CD14-positive monocyte (primary cell): ENCODE results near the gene OPN1LW. TPM values are rescaled to one million over a fixed set of nuclear protein-coding genes. Genes with fewer than 3 reads are reported as not detected.
A peak's percentile ranks its signal among the peaks of the same experiment; 100 is the strongest.

Source experiments
- DNase-seq, 3 donors: peaks; one replicate each; pipeline ENCODE4 v3.0.0-alpha.2; 2011 to 2022
- H2AFZ ChIP-seq: 2 replicates; pipeline ENCODE4 v1.6.0; 2012; ENCODE audit warnings: mild to moderate bottlenecking, low read depth, low read length, inconsistent platforms; ENCODE audit not compliant: insufficient read depth, poor library complexity, severe bottlenecking
- H3K27ac ChIP-seq, 2 donors: 1 replicate in 1 of 2; 2 replicates in 1 of 2; pipeline ENCODE4 v1.5.1; 2012 to 2013; ENCODE audit warnings: low read length in 2 of 2, control low read depth in 1 of 2, inconsistent platforms in 1 of 2, low read depth in 1 of 2, mild to moderate bottlenecking in 1 of 2
- H3K27me3 ChIP-seq, 2 donors: one replicate each; pipeline versions ENCODE4 v1.6.0 to v1.6.1; 2011 to 2013; ENCODE audit warnings: low read length in 2 of 2; ENCODE audit not compliant: control insufficient read depth in 2 of 2, insufficient read depth in 2 of 2
- H3K36me3 ChIP-seq, 2 donors: replicated peaks in 1 of 2; 1 replicate in 1 of 2; 2 replicates in 1 of 2; pipeline versions ENCODE4 v1.5.1 to v1.6.1; 2012 to 2013; ENCODE audit warnings: low read length in 2 of 2, control low read depth in 1 of 2, inconsistent platforms in 1 of 2, mild to moderate bottlenecking in 1 of 2; ENCODE audit not compliant: insufficient read depth in 2 of 2, control insufficient read depth in 1 of 2
- H3K4me1 ChIP-seq, 2 donors: 1 replicate in 1 of 2; 2 replicates in 1 of 2; pipeline versions ENCODE4 v1.5.1 to v1.6.1; 2012 to 2013; ENCODE audit warnings: low read length in 2 of 2, control low read depth in 1 of 2, inconsistent platforms in 1 of 2, mild to moderate bottlenecking in 1 of 2, moderate library complexity in 1 of 2; ENCODE audit not compliant: insufficient read depth in 2 of 2, control insufficient read depth in 1 of 2
- H3K4me2 ChIP-seq: replicated peaks from 2 replicates; pipeline ENCODE3; 2012; ENCODE audit warnings: low read length, moderate library complexity, mild to moderate bottlenecking; ENCODE audit not compliant: poor library complexity, severe bottlenecking; ENCODE audit errors: extremely low read depth
- H3K4me3 ChIP-seq, 3 experiments: fragments of 200-600 bp in 1 of 3; sonication (generic) in 1 of 3; replicated peaks in 1 of 3; 1 replicate in 2 of 3; 2 replicates in 1 of 3; pipeline ENCODE4 v1.5.1; 2011 to 2013; ENCODE audit warnings: low read length in 3 of 3, mild to moderate bottlenecking in 3 of 3, control low read depth in 2 of 3, low read depth in 2 of 3, inconsistent platforms in 1 of 3, moderate library complexity in 1 of 3
- H3K79me2 ChIP-seq: 2 replicates; pipeline ENCODE4 v1.6.0; 2012; ENCODE audit warnings: mild to moderate bottlenecking, control low read depth, inconsistent platforms, low read length, moderate library complexity; ENCODE audit not compliant: insufficient read depth
- H3K9ac ChIP-seq: 2 replicates; pipeline ENCODE4 v1.6.0; 2017; ENCODE audit warnings: low read length, mild to moderate bottlenecking; ENCODE audit not compliant: insufficient read depth, poor library complexity, severe bottlenecking
- H3K9me3 ChIP-seq, 2 donors: replicated peaks in 1 of 2; 1 replicate in 1 of 2; 2 replicates in 1 of 2; pipeline versions ENCODE4 v1.5.1 to v1.6.1; 2012 to 2013; ENCODE audit warnings: low read length in 2 of 2, control low read depth in 1 of 2; ENCODE audit not compliant: control insufficient read depth in 1 of 2, insufficient read depth in 1 of 2
- H4K20me1 ChIP-seq: 2 replicates; pipeline ENCODE4 v1.6.0; 2012; ENCODE audit warnings: mild to moderate bottlenecking, low read length, control low read depth, moderate library complexity; ENCODE audit not compliant: insufficient read depth
- H3K27ac Mint-ChIP-seq, 7 donors: one replicate each; pipeline ENCODE4 v1.8.0; 2020; ENCODE audit warnings: mild to moderate bottlenecking in 7 of 7, mixed read lengths in 7 of 7, moderate library complexity in 6 of 7, inconsistent platforms in 2 of 7
- H3K27me3 Mint-ChIP-seq, 3 donors: one replicate each; pipeline ENCODE4 v1.8.0; 2021 to 2022; ENCODE audit warnings: low read depth in 3 of 3, mild to moderate bottlenecking in 3 of 3, mixed read lengths in 3 of 3, moderate library complexity in 3 of 3, inconsistent platforms in 1 of 3
- H3K36me3 Mint-ChIP-seq, 2 donors: one replicate each; pipeline ENCODE4 v1.8.0; 2020; ENCODE audit warnings: mixed read lengths in 2 of 2, inconsistent platforms in 1 of 2, mild to moderate bottlenecking in 1 of 2
- H3K4me1 Mint-ChIP-seq: one replicate; pipeline ENCODE4 v1.8.0; 2020; ENCODE audit warnings: mild to moderate bottlenecking, mixed read lengths
- H3K4me3 Mint-ChIP-seq, 2 donors: one replicate each; pipeline ENCODE4 v1.8.0; 2020; ENCODE audit warnings: mild to moderate bottlenecking in 2 of 2, mixed read lengths in 2 of 2, moderate library complexity in 1 of 2
- H3K9me3 Mint-ChIP-seq, 7 donors: one replicate each; pipeline ENCODE4 v1.8.0; 2020 to 2022; ENCODE audit warnings: mixed read lengths in 7 of 7, mild to moderate bottlenecking in 6 of 7, moderate library complexity in 6 of 7, inconsistent platforms in 2 of 7
- CTCF ChIP-seq: fragments of 200-600 bp; IDR thresholded peaks from one replicate; pipeline ENCODE4 v1.8.0; 2022; ENCODE audit warnings: antibody characterized with exemption, mild to moderate bottlenecking
- WGBS: methylation state at CpG from one replicate; pipeline ENCODE4 v1.1.5; 2013; ENCODE audit warnings: missing lambda C conversion rate; ENCODE audit not compliant: insufficient coverage; 5-methylcytosine and 5-hydroxymethylcytosine counted together
- intact Hi-C, 2 donors: fragments of 100-400 bp; cut with micrococcal nuclease; formaldehyde crosslinking; loops; one replicate each; pipeline versions ENCODE4 v1.15.0 to v1.15.1; 2023
- polyA plus RNA-seq, 3 donors: library from polyadenylated mRNA; depleted of rRNA in 1 of 3; unstranded in 2 of 3; stranded (reverse) in 1 of 3; fragments of 300-500 nt in 2 of 3; fragments of >200 nt in 1 of 3; fragmentation: Illumina TruSeq in 2 of 3; gene quantifications; 1 replicate in 2 of 3; 2 replicates in 1 of 3; pipeline ENCODE4 v1.2.3, GENCODE V29; 2012 to 2021

The OPN1LW gene
- polyA plus RNA-seq, 3 donors = not detected

- H2AFZ ChIP-seq = no peak overlapping the region
- H3K4me3 ChIP-seq = no peak overlapping the region
- Mint-ChIP-seq H3K9me3 (peaks cover 0 to 13% (median 2%) of the 10 kb centered on the region in 7 donors), H3K4me3 (no peak overlapping the region), H3K36me3 (peaks cover 0 to 3% of the 10 kb centered on the region in 2 donors), H3K27me3 (peaks cover 5 to 18% (median 6%) of the 10 kb centered on the region in 3 donors), H3K27ac (no peak overlapping the region), H3K4me1 (peaks cover 27% of the 10 kb centered on the region)
- no peaks in the 10 kb centered on the region for H3K79me2 ChIP-seq
- H3K36me3 ChIP-seq = no peaks in the 10 kb centered on the region
- no peak overlapping the region for H3K9ac ChIP-seq
- no peaks in the 10 kb centered on the region for H4K20me1 ChIP-seq
- peaks cover 19 to 26% of the 10 kb centered on the region in 2 donors for H3K4me1 ChIP-seq
- intact Hi-C loops = no loop called here
- no peak overlapping the region for H3K27ac ChIP-seq
- H3K9me3 ChIP-seq = no peaks in the 10 kb centered on the region
- H3K27me3 ChIP-seq = no peaks in the 10 kb centered on the region
- no peak for DNase-seq
- WGBS = 17% methylated on average over 2 of the region's 11 CpGs
- no peak overlapping the region for H3K4me2 ChIP-seq
- no peak for TF ChIP-seq CTCF
Measured at GRCh38 chrX:154121961-154122360, 22.1 kb upstream of the OPN1LW start.

- WGBS = 0% methylated on average over 3 of the region's 22 CpGs
- peaks cover 0 to 3% of the 10 kb centered on the region in 2 donors for H3K36me3 Mint-ChIP-seq
- DNase-seq = peak; percentile 29 to 42 (median 31)
- H3K4me1 ChIP-seq = peaks cover 19 to 26% of the 10 kb centered on the region in 2 donors
- H3K9me3 Mint-ChIP-seq = peaks cover 0 to 4% (median 2%) of the 10 kb centered on the region in 7 donors
- peak overlapping the region; percentile 19 to 68 (median 53) for H3K27ac Mint-ChIP-seq
- intact Hi-C loops = no loop called here
- H3K79me2 ChIP-seq = no peaks in the 10 kb centered on the region
- peak overlapping the region; percentile 36 for H2AFZ ChIP-seq
- no peaks in the 10 kb centered on the region for H3K9me3 ChIP-seq
- no peak overlapping the region for H3K9ac ChIP-seq
- H3K4me3 ChIP-seq = peak overlapping the region in 1 of 3 experiments; percentile 20
- H3K27me3 ChIP-seq = no peaks in the 10 kb centered on the region
- peak overlapping the region; percentile 54 for H3K4me2 ChIP-seq
- peaks cover 3 to 24% (median 7%) of the 10 kb centered on the region in 3 donors for H3K27me3 Mint-ChIP-seq
- H3K36me3 ChIP-seq = no peaks in the 10 kb centered on the region
- H3K4me3 Mint-ChIP-seq = peak overlapping the region in 1 of 2 donors; percentile 63
- H3K27ac ChIP-seq = no peak overlapping the region
- no peak for TF ChIP-seq CTCF
- H3K4me1 Mint-ChIP-seq = peaks cover 27% of the 10 kb centered on the region
- no peaks in the 10 kb centered on the region for H4K20me1 ChIP-seq
Measured at GRCh38 chrX:154123241-154124219, 20.5 kb upstream of the OPN1LW start.
